SK-N-SH (cell line): Measurements from ENCODE around the gene KIAA1549. TPM values are rescaled to one million over a fixed set of nuclear protein-coding genes. Genes with fewer than 3 reads are reported as not detected.

Experiments
- CTCF ChIA-PET: fragments of 300-600, 350-600 bp; formaldehyde crosslinking; extraction: SDS; loops from one replicate; lab custom pipeline; 2021; lab: Yijun Ruan, JAX
- POLR2A ChIA-PET: fragments of 350-600 bp; sonication (Branson Sonifier 250); formaldehyde crosslinking; extraction: SDS; loops from one replicate; lab custom pipeline; 2020; ENCODE audit warnings: antibody characterized with exemption, inconsistent platforms; lab: Yijun Ruan, JAX
- DNase-seq: peaks from one replicate; pipeline ENCODE4 v3.0.0; 2012
- H2AFZ ChIP-seq: fragments of 200-600 bp; sonication (generic); 2 replicates; pipeline ENCODE4 v1.8.1; 2016; ENCODE audit warnings: antibody characterized with exemption, mild to moderate bottlenecking, low read depth
- H3F3A ChIP-seq: fragments of 200-600 bp; sonication (generic); replicated peaks from 2 replicates; pipeline ENCODE3; 2016; ENCODE audit warnings: antibody characterized with exemption, mild to moderate bottlenecking; ENCODE audit not compliant: insufficient read depth
- H3K27ac ChIP-seq, 2 experiments: fragments of 200-500 bp in 1 of 2; fragments of 200-600 bp in 1 of 2; sonication (Bioruptor generic) in 1 of 2; sonication (generic), shearing (Covaris generic) in 1 of 2; 2 replicates each; pipeline versions ENCODE4 v1.5.1 to v1.6.1; 2014 to 2016; ENCODE audit warnings: low read depth in 2 of 2, inconsistent platforms in 1 of 2, low read length in 1 of 2, mild to moderate bottlenecking in 1 of 2, mixed read lengths in 1 of 2
- H3K27me3 ChIP-seq: fragments of 200-600 bp; sonication (generic), shearing (Covaris generic); 2 replicates; pipeline ENCODE4 v1.6.1; 2016; ENCODE audit warnings: mixed run types; ENCODE audit not compliant: insufficient read depth
- H3K36me3 ChIP-seq, 2 experiments: fragments of 200-500 bp in 1 of 2; fragments of 200-600 bp in 1 of 2; sonication (Bioruptor generic) in 1 of 2; sonication (generic) in 1 of 2; replicated peaks in 1 of 2; 2 replicates each; pipeline versions ENCODE3 to v1.5.1; 2014 to 2016; ENCODE audit warnings: low read length in 1 of 2, mild to moderate bottlenecking in 1 of 2; ENCODE audit not compliant: insufficient read depth in 2 of 2, control insufficient read depth in 1 of 2
- H3K4me1 ChIP-seq, 2 experiments: fragments of 200-500 bp in 1 of 2; fragments of 200-600 bp in 1 of 2; sonication (Bioruptor generic) in 1 of 2; sonication (generic), shearing (Covaris generic) in 1 of 2; 2 replicates each; pipeline versions ENCODE4 v1.5.1 to v1.6.1; 2014 to 2016; ENCODE audit warnings: low read depth in 1 of 2, low read length in 1 of 2, mixed run types in 1 of 2; ENCODE audit not compliant: insufficient read depth in 2 of 2, control insufficient read depth in 1 of 2
- H3K4me2 ChIP-seq: fragments of 200-600 bp; sonication (generic), shearing (Covaris generic); 2 replicates; pipeline ENCODE4 v1.6.1; 2017; ENCODE audit warnings: mixed run types
- H3K4me3 ChIP-seq, 2 experiments: fragments of 200-500 bp in 1 of 2; fragments of 200-600 bp in 1 of 2; sonication (Bioruptor generic) in 1 of 2; sonication (generic), shearing (Covaris generic) in 1 of 2; 2 replicates each; pipeline versions ENCODE4 v1.5.1 to v1.8.1; 2014 to 2016; ENCODE audit warnings: low read depth in 2 of 2, inconsistent platforms in 1 of 2, low read length in 1 of 2, mild to moderate bottlenecking in 1 of 2, mixed read lengths in 1 of 2, moderate library complexity in 1 of 2
- H3K79me2 ChIP-seq: fragments of 200-600 bp; sonication (generic); 2 replicates; pipeline ENCODE4 v1.8.1; 2017; ENCODE audit warnings: mild to moderate bottlenecking; ENCODE audit not compliant: insufficient read depth
- H3K9ac ChIP-seq: fragments of 200-600 bp; sonication (generic); 2 replicates; pipeline ENCODE4 v1.6.1; 2017; ENCODE audit warnings: mixed run types
- H3K9me2 ChIP-seq: fragments of 200-600 bp; sonication (generic); 2 replicates; pipeline ENCODE4 v1.6.1; 2017; ENCODE audit warnings: mixed run types
- H3K9me3 ChIP-seq: fragments of 200-600 bp; sonication (generic); 2 replicates; pipeline ENCODE4 v1.6.1; 2017; ENCODE audit warnings: mixed run types, mild to moderate bottlenecking, moderate library complexity
- H4K20me1 ChIP-seq: fragments of 200-600 bp; sonication (generic); 2 replicates; pipeline ENCODE4 v1.6.1; 2017; ENCODE audit warnings: mild to moderate bottlenecking, mixed run types; ENCODE audit not compliant: insufficient read depth
- CHD2 ChIP-seq: fragments of 150-350 bp; IDR thresholded peaks from 2 replicates; pipeline ENCODE4 v1.6.1; 2018; ENCODE audit warnings: low read length; ENCODE audit not compliant: partially characterized antibody
- EP300 ChIP-seq, 2 experiments: IDR thresholded peaks; 2 replicates each; pipeline versions ENCODE4 v1.4.0 to v1.6.1; 2012; ENCODE audit warnings: borderline replicate concordance in 1 of 2, low read depth in 1 of 2, low read length in 1 of 2
- EZH2phosphoT487 ChIP-seq: fragments of 200-600 bp; sonication (generic); IDR thresholded peaks from 2 replicates; pipeline ENCODE4 v1.6.1; 2017; ENCODE audit warnings: low read depth, mixed run types, mild to moderate bottlenecking, antibody characterized with exemption, moderate library complexity, borderline replicate concordance
- FOSL2 ChIP-seq: IDR thresholded peaks from 2 replicates; pipeline ENCODE4 v1.4.0; 2012; ENCODE audit warnings: low read depth, mild to moderate bottlenecking, moderate library complexity, borderline replicate concordance
- FOXM1 ChIP-seq: IDR thresholded peaks from 2 replicates; pipeline ENCODE4 v1.4.0; 2012; ENCODE audit warnings: low read depth, mild to moderate bottlenecking
- GABPA ChIP-seq: IDR thresholded peaks from 2 replicates; pipeline ENCODE4 v1.4.0; 2012; ENCODE audit warnings: low read depth, mild to moderate bottlenecking
- JUND ChIP-seq: IDR thresholded peaks from 2 replicates; pipeline ENCODE4 v1.4.0; 2012
- MAX ChIP-seq: IDR thresholded peaks from 2 replicates; pipeline ENCODE4 v1.4.0; 2012; ENCODE audit warnings: low read depth
- MXI1 ChIP-seq: IDR thresholded peaks from 2 replicates; pipeline ENCODE4 v1.6.1; 2012; ENCODE audit warnings: mild to moderate bottlenecking, low read depth, low read length, improper control_type of control experiment
- PBX3 ChIP-seq: IDR thresholded peaks from 2 replicates; pipeline ENCODE4; 2012
- RCOR1 ChIP-seq: fragments of 150-350 bp; IDR thresholded peaks from 2 replicates; pipeline ENCODE4 v1.6.1; 2017; ENCODE audit warnings: antibody characterized with exemption, low read length
- RFX5 ChIP-seq: IDR thresholded peaks from 2 replicates; pipeline ENCODE4 v1.6.1; 2012; ENCODE audit warnings: mild to moderate bottlenecking, improper control_type of control experiment, low read length
- RXRA ChIP-seq: IDR thresholded peaks from 2 replicates; pipeline ENCODE4 v1.4.0; 2012; ENCODE audit warnings: low read depth, mild to moderate bottlenecking, borderline replicate concordance
- SIN3A ChIP-seq: IDR thresholded peaks from 2 replicates; pipeline ENCODE4 v1.6.1; 2012; ENCODE audit warnings: low read depth, mild to moderate bottlenecking, low read length, moderate library complexity, borderline replicate concordance
- TAF1 ChIP-seq: IDR thresholded peaks from 2 replicates; pipeline ENCODE4 v1.6.1; 2012; ENCODE audit warnings: low read depth, mild to moderate bottlenecking, low read length, moderate library complexity, borderline replicate concordance
- TCF12 ChIP-seq: IDR thresholded peaks from 2 replicates; pipeline ENCODE4 v1.4.0; 2012
- TEAD4 ChIP-seq: IDR thresholded peaks from 2 replicates; pipeline ENCODE4 v1.4.0; 2012; ENCODE audit warnings: mild to moderate bottlenecking, borderline replicate concordance; ENCODE audit not compliant: insufficient read depth
- USF2 ChIP-seq: fragments of 150-350 bp; IDR thresholded peaks from 2 replicates; pipeline ENCODE4 v1.6.1; 2017; ENCODE audit warnings: antibody characterized with exemption, low read length, low read depth, borderline replicate concordance
- YY1 ChIP-seq: IDR thresholded peaks from 2 replicates; pipeline ENCODE4 v1.4.0; 2012; ENCODE audit warnings: low read depth, mild to moderate bottlenecking
- polyA plus RNA-seq, 3 experiments: library from polyadenylated mRNA; depleted of rRNA; stranded (reverse); fragments of >200 nt; gene quantifications; 2 replicates each; pipeline ENCODE4 v1.2.3, GENCODE V29; 2012
- TF ChIP-seq, protein P1 (sequence below): fragments of 150-350 bp; IDR thresholded peaks from 2 replicates; pipeline ENCODE4 v1.6.1; 2016; ENCODE audit warnings: mild to moderate bottlenecking, low read depth, low read length

The KIAA1549 gene
- polyA plus RNA-seq, 1 of the 3 experiments (the other 2 are of a cell fraction), result 3.6 TPM

DNA sequence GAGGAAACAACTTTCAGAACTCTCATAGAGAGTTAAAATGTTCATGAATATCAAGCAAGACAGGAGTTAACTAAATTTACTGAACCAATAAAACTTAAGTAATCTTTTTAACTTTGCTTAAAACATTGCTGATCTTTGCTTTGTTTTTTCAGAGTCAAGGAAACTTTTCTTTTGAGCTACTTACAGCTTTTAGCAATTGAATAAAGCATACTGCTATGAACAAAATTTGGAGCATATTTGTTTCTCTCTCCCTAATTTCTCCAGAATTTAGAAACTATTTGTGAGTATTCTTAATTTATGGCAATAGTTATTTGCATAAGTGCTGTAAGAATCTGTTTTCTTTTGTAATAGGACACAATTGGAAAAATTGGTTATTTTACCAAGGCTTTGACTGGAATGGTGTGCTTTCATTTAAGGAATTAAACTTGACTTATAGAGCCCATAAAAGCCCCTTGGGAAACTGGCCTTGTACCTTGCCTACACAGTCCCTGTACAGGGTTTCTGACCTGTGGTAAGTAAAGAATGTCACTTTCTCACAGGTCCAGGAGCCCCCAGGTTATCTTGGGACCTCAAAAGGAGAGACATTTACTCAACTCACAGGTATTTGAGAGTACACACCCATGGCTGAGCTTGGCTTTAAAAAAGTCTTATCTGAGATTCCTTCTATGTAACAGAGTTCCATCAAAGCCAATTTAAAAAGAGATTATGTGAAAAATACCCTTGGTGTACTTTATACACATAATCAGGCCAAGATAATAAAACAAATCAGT, 23.3 kb upstream of the KIAA1549 start:
- Histone ChIP-seq H3K36me3 (peaks cover 0 to 3% of the 10 kb centered on the region in 2 experiments), H3F3A (no peaks in the 10 kb centered on the region), H3K79me2 (no peaks in the 10 kb centered on the region)
- POLR2A ChIA-PET, result no interaction called here
- no peak for TF ChIP-seq YY1
- no peak for TF ChIP-seq USF2
- TF ChIP-seq FOSL2, result no peak
- TF ChIP-seq PBX3, result no peak
- TF ChIP-seq CHD2, result no peak
- no peak for TF ChIP-seq TCF12
- no peak for TF ChIP-seq TAF1
- no peak for TF ChIP-seq TEAD4
- no peak for TF ChIP-seq EP300 (IDR thresholded peaks at IDR 0.05; ENCODE audit: borderline replicate concordance in 1 of 2, low read depth in 1 of 2, low read length in 1 of 2)
- no peak for TF ChIP-seq RCOR1
- no peak for TF ChIP-seq RFX5
- TF ChIP-seq RXRA, result no peak
- TF ChIP-seq SIN3A, result no peak
- TF ChIP-seq, protein P1, sequence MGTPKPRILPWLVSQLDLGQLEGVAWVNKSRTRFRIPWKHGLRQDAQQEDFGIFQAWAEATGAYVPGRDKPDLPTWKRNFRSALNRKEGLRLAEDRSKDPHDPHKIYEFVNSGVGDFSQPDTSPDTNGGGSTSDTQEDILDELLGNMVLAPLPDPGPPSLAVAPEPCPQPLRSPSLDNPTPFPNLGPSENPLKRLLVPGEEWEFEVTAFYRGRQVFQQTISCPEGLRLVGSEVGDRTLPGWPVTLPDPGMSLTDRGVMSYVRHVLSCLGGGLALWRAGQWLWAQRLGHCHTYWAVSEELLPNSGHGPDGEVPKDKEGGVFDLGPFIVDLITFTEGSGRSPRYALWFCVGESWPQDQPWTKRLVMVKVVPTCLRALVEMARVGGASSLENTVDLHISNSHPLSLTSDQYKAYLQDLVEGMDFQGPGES, result no peak
- no peak for TF ChIP-seq EZH2phosphoT487
- TF ChIP-seq FOXM1, result no peak
- TF ChIP-seq GABPA, result no peak
- TF ChIP-seq JUND, result no peak
- no peak for TF ChIP-seq MXI1
- no peak for TF ChIP-seq MAX
- TF ChIP-seq, all 33 proteins: peak for 0
- H3K27me3 ChIP-seq, result no peaks in the 10 kb centered on the region
- no peaks in the 10 kb centered on the region for H4K20me1 ChIP-seq
- no peak overlapping the region for H2AFZ ChIP-seq
- H3K27ac ChIP-seq, result no peak overlapping the region
- no peak overlapping the region for H3K4me3 ChIP-seq
- no peaks in the 10 kb centered on the region for H3K4me1 ChIP-seq
- no peak overlapping the region for H3K9ac ChIP-seq
- DNase-seq, result no peak
- no peaks in the 10 kb centered on the region for H3K9me2 ChIP-seq
- H3K4me2 ChIP-seq, result no peak overlapping the region
- CTCF ChIA-PET, result interaction anchor here (2.3 to 3.2 kb wide), 2 partner anchors 13 to 71 kb away, joined by 10 to 16 read pairs; no protein-coding TSS in a partner anchor
- H3K9me3 ChIP-seq, result peaks cover 22% of the 10 kb centered on the region
